ENCODE data around the gene SLC5A2.

SLC5A2 gene

GRCh38 chr16:31467151-31467773, 15.7 kb upstream of the SLC5A2 start:
- peaks cover 46% of the 10 kb centered on the region for H3K36me3 ChIP-seq (ENCODE audit: insufficient read depth, insufficient read length, low read length)
- TF ChIP-seq SUZ12 (IDR thresholded peaks at IDR 0.05; ENCODE audit: extremely low read depth, insufficient read depth, insufficient read length) (no peak), ZNF274 (IDR thresholded peaks at IDR 0.05; ENCODE audit: low read depth, low read length) (no peak), YY1 (IDR thresholded peaks at IDR 0.05; ENCODE audit: insufficient read depth, insufficient read length) (no peak)
- no peak overlapping the region for H3K9ac ChIP-seq (ENCODE audit: insufficient read length, low read depth)
- peaks cover 4% of the 10 kb centered on the region for H3K4me1 ChIP-seq (ENCODE audit: insufficient read depth, insufficient read length)
- H3K4me3 ChIP-seq (ENCODE audit: insufficient read length, low read depth) = no peak overlapping the region
- no peak for DNase-seq (ENCODE audit: low read depth, low spot score)
- H3K27me3 ChIP-seq (ENCODE audit: insufficient read depth, insufficient read length) = peaks cover 2% of the 10 kb centered on the region
- no peaks in the 10 kb centered on the region for H3K9me3 ChIP-seq (ENCODE audit: insufficient read depth, low read length)

- H3K4me3 ChIP-seq (ENCODE audit: insufficient read length, low read depth) = no peak overlapping the region
Measured at GRCh38 chr16:31467858-31468257, 15.1 kb upstream of the SLC5A2 start.

DNA sequence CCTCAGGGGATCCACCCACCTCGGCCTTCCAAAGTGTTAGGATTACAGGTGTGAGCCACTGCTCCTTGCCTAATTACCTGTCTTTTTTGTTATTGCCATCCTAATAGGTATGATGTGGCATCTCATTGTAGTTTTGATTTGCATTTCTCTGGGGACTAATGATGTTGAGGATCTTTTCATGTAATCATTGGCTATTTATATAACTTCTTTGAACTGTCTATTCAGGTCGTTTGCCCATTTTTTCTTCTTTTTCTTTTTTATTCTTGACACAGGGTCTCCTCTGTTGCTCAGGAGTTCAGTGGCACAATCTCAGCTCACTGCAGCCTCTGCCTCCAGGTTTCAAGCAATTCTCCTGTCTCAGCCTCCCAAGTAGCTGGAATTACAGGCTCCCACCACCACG, 12.3 kb upstream of the SLC5A2 start:
- no peak for DNase-seq (ENCODE audit: low read depth, low spot score)
- peaks cover 44% of the 10 kb centered on the region for H3K36me3 ChIP-seq (ENCODE audit: insufficient read depth, insufficient read length, low read length)
- no peak overlapping the region for H3K9ac ChIP-seq (ENCODE audit: insufficient read length, low read depth)
- peaks cover 26% of the 10 kb centered on the region for H3K27me3 ChIP-seq (ENCODE audit: insufficient read depth, insufficient read length)
- H3K4me3 ChIP-seq (ENCODE audit: insufficient read length, low read depth) = no peak overlapping the region
- TF ChIP-seq SUZ12 (IDR thresholded peaks at IDR 0.05; ENCODE audit: extremely low read depth, insufficient read depth, insufficient read length) (no peak), YY1 (IDR thresholded peaks at IDR 0.05; ENCODE audit: insufficient read depth, insufficient read length) (no peak), ZNF274 (IDR thresholded peaks at IDR 0.05; ENCODE audit: low read depth, low read length) (no peak)
- no peaks in the 10 kb centered on the region; the same call in 1 of the 2 replicates for H3K9me3 ChIP-seq (ENCODE audit: insufficient read depth, low read length)
- H3K4me1 ChIP-seq (ENCODE audit: insufficient read depth, insufficient read length) = peaks cover 8% of the 10 kb centered on the region

More at GRCh38 chr16:31467858-31468257, 15.1 kb upstream of the SLC5A2 start:
- H3K9me3 ChIP-seq (ENCODE audit: insufficient read depth, low read length) = no peaks in the 10 kb centered on the region; the same call in 1 of the 2 replicates
- no peak for DNase-seq (ENCODE audit: low read depth, low spot score)
- no peak overlapping the region for H3K9ac ChIP-seq (ENCODE audit: insufficient read length, low read depth)
- peaks cover 4% of the 10 kb centered on the region for H3K4me1 ChIP-seq (ENCODE audit: insufficient read depth, insufficient read length)
- no peak for TF ChIP-seq YY1 (IDR thresholded peaks at IDR 0.05; ENCODE audit: insufficient read depth, insufficient read length)
- TF ChIP-seq ZNF274 (IDR thresholded peaks at IDR 0.05; ENCODE audit: low read depth, low read length) = no peak
- no peak for TF ChIP-seq SUZ12 (IDR thresholded peaks at IDR 0.05; ENCODE audit: extremely low read depth, insufficient read depth, insufficient read length)
- peaks cover 8% of the 10 kb centered on the region for H3K27me3 ChIP-seq (ENCODE audit: insufficient read depth, insufficient read length)
- peaks cover 43% of the 10 kb centered on the region for H3K36me3 ChIP-seq (ENCODE audit: insufficient read depth, insufficient read length, low read length)

DNA sequence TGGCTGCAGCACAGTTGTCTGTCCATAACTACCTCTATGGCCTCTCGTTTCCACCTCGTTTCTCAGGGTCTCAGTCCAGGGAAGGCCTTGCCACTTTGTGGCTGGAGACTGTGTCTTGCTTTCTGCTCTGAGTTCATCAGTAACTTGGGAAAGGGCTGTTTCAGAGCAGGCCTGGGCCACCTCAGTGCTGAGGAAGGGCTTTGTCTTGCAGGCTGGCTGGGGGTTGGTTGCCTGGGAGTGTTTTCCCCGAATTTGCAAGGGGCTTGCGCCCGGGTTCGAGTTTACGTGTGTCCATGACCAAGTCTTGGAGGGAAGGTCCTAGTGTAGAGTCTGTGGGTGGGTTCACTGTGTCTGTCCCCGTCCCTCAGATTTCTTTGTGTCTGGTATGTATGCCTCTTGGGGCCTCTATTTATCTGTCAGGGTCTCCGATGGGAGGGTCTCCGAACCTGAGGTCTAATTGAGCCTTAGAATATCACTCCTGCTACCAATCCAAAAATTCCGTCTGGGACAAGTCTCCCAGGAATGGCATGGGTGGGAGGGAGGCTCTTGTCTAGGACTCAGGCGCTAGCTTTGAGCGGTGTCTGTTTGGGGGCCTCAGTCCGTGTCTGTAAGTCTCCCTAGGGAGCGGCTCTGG, 11.6 kb upstream of the SLC5A2 start:
- peaks cover 34% of the 10 kb centered on the region for H3K27me3 ChIP-seq (ENCODE audit: insufficient read depth, insufficient read length)
- H3K9ac ChIP-seq (ENCODE audit: insufficient read length, low read depth) = peak overlapping the region; percentile 65
- peaks cover 38% of the 10 kb centered on the region for H3K36me3 ChIP-seq (ENCODE audit: insufficient read depth, insufficient read length, low read length)
- no peak for TF ChIP-seq SUZ12 (IDR thresholded peaks at IDR 0.05; ENCODE audit: extremely low read depth, insufficient read depth, insufficient read length)
- TF ChIP-seq YY1 (IDR thresholded peaks at IDR 0.05; ENCODE audit: insufficient read depth, insufficient read length) = no peak
- no peak for TF ChIP-seq ZNF274 (IDR thresholded peaks at IDR 0.05; ENCODE audit: low read depth, low read length)
- peak overlapping the region; percentile 43 for H3K4me3 ChIP-seq (ENCODE audit: insufficient read length, low read depth)
- no peaks in the 10 kb centered on the region; the same call in 1 of the 2 replicates for H3K9me3 ChIP-seq (ENCODE audit: insufficient read depth, low read length)
- DNase-seq (ENCODE audit: low read depth, low spot score) = no peak
- H3K4me1 ChIP-seq (ENCODE audit: insufficient read depth, insufficient read length) = peaks cover 12% of the 10 kb centered on the region

GRCh38 chr16:31471875-31472708, 10.8 kb upstream of the SLC5A2 start, which contains the start of gene TGFB1I1:
Gene TGFB1I1, plus strand, starts transcription at chr16:31472152. Its CDS starts 37 bp downstream, at chr16:31472189.
- Histone ChIP-seq H3K36me3 (ENCODE audit: insufficient read depth, insufficient read length, low read length) (peaks cover 31% of the 10 kb centered on the region), H3K9ac (ENCODE audit: insufficient read length, low read depth) (peak within 1 kb of the TSS; percentile 76), H3K27me3 (ENCODE audit: insufficient read depth, insufficient read length) (peaks cover 34% of the 10 kb centered on the region), H3K4me1 (ENCODE audit: insufficient read depth, insufficient read length) (peaks cover 12% of the 10 kb centered on the region), H3K9me3 (ENCODE audit: insufficient read depth, low read length) (no peaks in the 10 kb centered on the region; the same call in 1 of the 2 replicates), H3K4me3 (ENCODE audit: insufficient read length, low read depth) (peak within 1 kb of the TSS; percentile 59)
- TF ChIP-seq YY1 (IDR thresholded peaks at IDR 0.05; ENCODE audit: insufficient read depth, insufficient read length) (no peak), SUZ12 (IDR thresholded peaks at IDR 0.05; ENCODE audit: extremely low read depth, insufficient read depth, insufficient read length) (no peak), ZNF274 (IDR thresholded peaks at IDR 0.05; ENCODE audit: low read depth, low read length) (no peak)
- no peak for DNase-seq (ENCODE audit: low read depth, low spot score)

DNA sequence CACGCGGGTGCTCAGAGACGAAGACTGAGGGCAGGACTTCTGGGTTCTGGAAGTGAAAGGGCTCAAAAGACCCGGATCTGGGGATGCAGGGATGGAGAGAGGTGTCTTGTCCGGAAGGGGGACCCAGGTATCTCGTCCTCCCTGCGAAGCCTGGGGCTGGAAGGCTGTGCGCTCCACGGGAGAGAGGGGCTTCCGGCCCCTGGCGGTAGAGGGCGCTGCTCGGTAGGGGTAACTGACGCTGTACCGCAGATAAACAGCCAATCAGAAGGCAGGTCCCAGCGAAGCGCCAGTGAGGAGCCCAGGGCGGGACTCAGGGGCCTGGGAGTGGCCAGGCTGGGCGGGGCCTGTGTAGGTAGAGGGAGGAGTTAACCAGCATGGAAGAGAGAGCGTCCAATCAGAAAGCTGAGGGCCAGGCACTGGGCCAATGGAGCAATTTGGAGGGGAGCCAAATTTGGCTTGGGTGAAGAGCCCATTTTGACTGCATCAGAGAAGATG, 10.2 kb upstream of the SLC5A2 start:
- Histone ChIP-seq H3K36me3 (ENCODE audit: insufficient read depth, insufficient read length, low read length) (peaks cover 33% of the 10 kb centered on the region), H3K4me1 (ENCODE audit: insufficient read depth, insufficient read length) (peaks cover 12% of the 10 kb centered on the region), H3K27me3 (ENCODE audit: insufficient read depth, insufficient read length) (peaks cover 34% of the 10 kb centered on the region), H3K4me3 (ENCODE audit: insufficient read length, low read depth) (peak overlapping the region; percentile 59), H3K9ac (ENCODE audit: insufficient read length, low read depth) (peak overlapping the region; percentile 76), H3K9me3 (ENCODE audit: insufficient read depth, low read length) (no peaks in the 10 kb centered on the region; the same call in 1 of the 2 replicates)
- DNase-seq (ENCODE audit: low read depth, low spot score) = no peak
- TF ChIP-seq YY1 (IDR thresholded peaks at IDR 0.05; ENCODE audit: insufficient read depth, insufficient read length) (no peak), ZNF274 (IDR thresholded peaks at IDR 0.05; ENCODE audit: low read depth, low read length) (no peak), SUZ12 (IDR thresholded peaks at IDR 0.05; ENCODE audit: extremely low read depth, insufficient read depth, insufficient read length) (no peak)
